HG02798 (cell line): ENCODE data around the gene PRSS57.

Experiments
- ATAC-seq: cut with Tn5 transposase; IDR thresholded peaks from one replicate; pipeline ENCODE4 v1.9.1; 2021; ENCODE audit warnings: mild to moderate bottlenecking; ENCODE audit not compliant: unreplicated experiment, poor library complexity

The PRSS57 gene

GRCh38 chr19:655691-656090 is 39.6 kb downstream of the PRSS57 start:
- ATAC-seq, result no peak

GRCh38 chr19:653425-653824 is 41.8 kb downstream of the PRSS57 start:
- ATAC-seq, result no peak

- ATAC-seq, result no peak
Measured at GRCh38 chr19:652467-653389, 42.5 kb downstream of the PRSS57 start.

GRCh38 chr19:651991-652390 is 43.3 kb downstream of the PRSS57 start:
- ATAC-seq, result no peak

- ATAC-seq, result no peak
Measured at GRCh38 chr19:651114-651818, 44.0 kb downstream of the PRSS57 start.

GRCh38 chr19:650121-650520 is 45.1 kb downstream of the PRSS57 start:
- ATAC-seq, result no peak

GRCh38 chr19:648904-649801 is 46.1 kb downstream of the PRSS57 start:
- no peak for ATAC-seq

GRCh38 chr19:648305-648704 is 46.9 kb downstream of the PRSS57 start:
- no peak for ATAC-seq

GRCh38 chr19:647566-648284 is 47.5 kb downstream of the PRSS57 start:
- no peak for ATAC-seq

- ATAC-seq, result no peak
Measured at GRCh38 chr19:646779-647565, 48.3 kb downstream of the PRSS57 start.

- no peak for ATAC-seq
Measured at GRCh38 chr19:645912-646778, 49.1 kb downstream of the PRSS57 start.

- ATAC-seq, result no peak
Measured at GRCh38 chr19:644789-645188, 50.5 kb downstream of the PRSS57 start.

GRCh38 chr19:644363-644762 is 50.9 kb downstream of the PRSS57 start:
- no peak for ATAC-seq

- no peak for ATAC-seq
Measured at GRCh38 chr19:643736-644135, 51.5 kb downstream of the PRSS57 start.

- ATAC-seq, result no peak
Measured at GRCh38 chr19:642767-643727, 52.2 kb downstream of the PRSS57 start.

- ATAC-seq, result no peak
Measured at GRCh38 chr19:641702-642101, 53.5 kb downstream of the PRSS57 start.

GRCh38 chr19:640606-641189 is 54.6 kb downstream of the PRSS57 start:
- no peak for ATAC-seq
